ENCODE results near the gene CDC34. TPM values are rescaled to one million over a fixed set of nuclear protein-coding genes. Genes with fewer than 3 reads are reported as not detected.

The CDC34 gene
- total and polyA plus RNA-seq, 12 donors = 70.2 to 162 (median 77.5) TPM

DNA sequence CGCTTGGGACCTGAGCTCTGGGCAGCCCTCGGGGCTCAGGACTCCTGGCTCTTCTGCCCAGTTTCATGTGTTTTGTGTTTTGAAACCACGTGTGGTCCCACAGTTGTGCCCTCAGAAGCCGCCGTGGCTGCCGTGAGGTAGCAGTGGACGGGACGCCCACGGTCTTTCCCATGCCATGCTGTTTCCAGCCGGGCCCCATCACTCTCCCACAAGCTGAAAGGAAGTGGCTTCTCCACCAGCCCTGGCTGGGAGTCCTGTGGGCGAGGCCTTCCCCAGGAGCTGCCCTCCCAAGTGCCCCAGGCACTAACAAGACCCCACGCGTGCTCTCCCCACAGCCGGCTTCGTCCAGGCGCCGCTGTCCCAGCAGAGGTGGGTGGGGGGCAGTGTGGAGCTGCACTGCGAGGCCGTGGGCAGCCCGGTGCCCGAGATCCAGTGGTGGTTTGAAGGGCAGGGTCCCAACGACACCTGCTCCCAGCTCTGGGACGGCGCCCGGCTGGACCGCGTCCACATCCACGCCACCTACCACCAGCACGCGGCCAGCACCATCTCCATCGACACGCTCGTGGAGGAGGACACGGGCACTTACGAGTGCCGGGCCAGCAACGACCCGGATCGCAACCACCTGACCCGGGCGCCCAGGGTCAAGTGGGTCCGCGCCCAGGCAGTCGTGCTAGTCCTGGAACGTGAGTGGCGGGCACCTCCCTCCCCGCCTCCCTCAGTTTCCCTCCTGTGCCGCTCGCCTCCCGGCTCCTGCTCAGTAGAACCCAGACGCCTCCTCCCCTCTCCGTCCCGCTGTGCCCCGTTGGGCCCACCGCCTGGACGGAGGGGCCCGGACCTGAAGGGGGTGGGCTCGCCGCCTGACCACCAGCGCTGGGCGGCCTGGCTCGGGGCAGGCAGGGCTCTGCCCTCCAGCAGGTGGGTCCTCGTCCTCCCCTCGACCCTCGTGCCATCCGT is 46.2 kb downstream of the CDC34 start:
- Histone ChIP-seq H3K36me3 (peaks cover 0 to 51% (median 19%) of the 10 kb centered on the region in 9 donors), H3K4me3 (peak overlapping the region in 8 of 10 donors; percentile 82 to 100 (median 98)), H3K27me3 (no peaks in the 10 kb centered on the region), H3K4me1 (peaks cover 20 to 96% (median 69%) of the 10 kb centered on the region in 9 donors), H3K27ac (peak overlapping the region; percentile 14 to 98 (median 96)), H3K9me3 (no peaks in the 10 kb centered on the region)
- intact Hi-C loops (cut with DNase I) = no loop called here
- ATAC-seq (no peak), DNase-seq (peak in 1 of 2 donors; percentile 31)
- WGBS, 2 donors = 69 to 70% methylated on average over 65 to 66 of the region's 66 CpGs
- peak in 1 of 9 donors; percentile 22 for TF ChIP-seq CTCF (IDR thresholded peaks at IDR 0.05)

GRCh38 chr19:579111-579841 is 47.7 kb downstream of the CDC34 start:
- Histone ChIP-seq H3K9me3 (no peaks in the 10 kb centered on the region), H3K27me3 (no peaks in the 10 kb centered on the region), H3K4me1 (peaks cover 23 to 97% (median 66%) of the 10 kb centered on the region in 9 donors), H3K36me3 (peaks cover 0 to 63% (median 26%) of the 10 kb centered on the region in 9 donors), H3K27ac (peak overlapping the region in 5 of 10 donors; percentile 10 to 96 (median 36)), H3K4me3 (peak overlapping the region in 2 of 10 donors; percentile 3 to 20)
- TF ChIP-seq CTCF (IDR thresholded peaks at IDR 0.05) = no peak
- 67 to 78% methylated on average over 46 of the region's 46 CpGs for WGBS, 2 donors
- no peak for DNase-seq
- intact Hi-C loops (cut with DNase I) = no loop called here
- no peak for ATAC-seq

DNA sequence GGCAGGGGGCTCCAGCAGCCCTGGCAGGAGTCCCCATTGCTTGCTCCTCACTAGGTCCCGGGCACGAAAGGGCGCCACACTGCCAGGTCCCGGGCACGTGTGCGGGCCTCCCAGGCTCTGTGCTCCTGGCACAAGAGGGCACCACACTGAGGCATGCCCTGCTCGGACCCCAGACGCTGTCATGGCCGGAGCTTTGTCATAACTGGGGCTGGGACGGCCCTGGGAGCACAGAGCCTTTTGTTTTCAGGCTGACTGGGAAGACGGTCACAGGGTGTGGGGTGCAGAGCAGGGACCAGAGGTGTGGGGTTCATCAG is 48.2 kb downstream of the CDC34 start:
- H3K4me3 ChIP-seq = peak overlapping the region in 1 of 10 donors; percentile 20
- H3K27me3 ChIP-seq = peaks cover 0 to 3% (median 0%) of the 10 kb centered on the region in 7 donors
- WGBS, 2 donors = 71 to 77% methylated on average over 11 of the region's 11 CpGs
- intact Hi-C loops (cut with DNase I) = no loop called here
- TF ChIP-seq CTCF (IDR thresholded peaks at IDR 0.05) = no peak
- H3K36me3 ChIP-seq = peaks cover 0 to 63% (median 26%) of the 10 kb centered on the region in 9 donors
- DNase-seq (no peak), ATAC-seq (no peak)
- peak overlapping the region in 6 of 10 donors; percentile 10 to 96 (median 33) for H3K27ac ChIP-seq
- H3K9me3 ChIP-seq = no peaks in the 10 kb centered on the region
- H3K4me1 ChIP-seq = peaks cover 19 to 95% (median 61%) of the 10 kb centered on the region in 9 donors

DNA sequence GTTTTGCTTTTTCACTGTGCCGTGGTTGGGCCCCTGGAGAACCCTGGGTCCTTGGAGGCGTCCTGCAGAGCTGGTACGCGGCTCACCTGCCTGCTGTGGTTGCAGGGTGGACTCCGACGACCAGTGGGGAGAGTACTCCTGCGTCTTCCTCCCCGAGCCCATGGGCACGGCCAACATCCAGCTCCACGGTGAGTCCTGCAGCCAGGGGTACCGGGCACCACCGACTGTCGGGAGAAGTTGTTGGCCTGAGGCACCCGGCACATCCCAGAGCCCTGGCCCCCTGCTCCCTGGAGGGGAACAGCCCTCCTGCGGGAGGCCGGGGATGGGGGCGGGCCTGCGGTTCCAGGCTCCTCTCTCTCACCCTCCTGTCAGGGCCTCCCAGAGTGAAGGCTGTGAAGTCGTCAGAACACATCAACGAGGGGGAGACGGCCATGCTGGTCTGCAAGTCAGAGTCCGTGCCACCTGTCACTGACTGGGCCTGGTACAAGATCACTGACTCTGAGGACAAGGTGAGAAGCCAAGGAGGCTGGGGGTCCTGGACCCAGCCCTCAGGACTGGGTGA is 48.8 kb downstream of the CDC34 start:
- H3K4me1 ChIP-seq = peaks cover 16 to 90% (median 56%) of the 10 kb centered on the region in 9 donors
- no peak for TF ChIP-seq CTCF (IDR thresholded peaks at IDR 0.05)
- 71% methylated on average over 22 of the region's 22 CpGs for whole genome bisulfite sequencing, 2 donors
- H3K9me3 ChIP-seq = no peaks in the 10 kb centered on the region
- H3K27me3 ChIP-seq = peaks cover 0 to 4% (median 0%) of the 10 kb centered on the region in 7 donors
- ATAC-seq (no peak), DNase-seq (no peak)
- H3K4me3 ChIP-seq = no peak overlapping the region
- intact Hi-C loops (cut with DNase I) = no loop called here
- H3K36me3 ChIP-seq = peaks cover 0 to 63% (median 26%) of the 10 kb centered on the region in 9 donors
- H3K27ac ChIP-seq = peak overlapping the region in 3 of 10 donors; percentile 30 to 96 (median 36)
